SK-N-SH (cell line): Measurements from ENCODE around the gene ESF1. TPM values are rescaled to one million over a fixed set of nuclear protein-coding genes. Genes with fewer than 3 reads are reported as not detected.

ENCODE experiments used
- CTCF ChIA-PET: fragments of 300-600, 350-600 bp; formaldehyde crosslinking; extraction: SDS; loops from one replicate; lab custom pipeline; 2021; lab: Yijun Ruan, JAX
- POLR2A ChIA-PET: fragments of 350-600 bp; sonication (Branson Sonifier 250); formaldehyde crosslinking; extraction: SDS; loops from one replicate; lab custom pipeline; 2020; ENCODE audit warnings: antibody characterized with exemption, inconsistent platforms; lab: Yijun Ruan, JAX
- DNase-seq: peaks from one replicate; pipeline ENCODE4 v3.0.0; 2012
- H2AFZ ChIP-seq: fragments of 200-600 bp; sonication (generic); 2 replicates; pipeline ENCODE4 v1.8.1; 2016; ENCODE audit warnings: antibody characterized with exemption, mild to moderate bottlenecking, low read depth
- H3F3A ChIP-seq: fragments of 200-600 bp; sonication (generic); replicated peaks from 2 replicates; pipeline ENCODE3; 2016; ENCODE audit warnings: antibody characterized with exemption, mild to moderate bottlenecking; ENCODE audit not compliant: insufficient read depth
- H3K27ac ChIP-seq, 2 experiments: fragments of 200-500 bp in 1 of 2; fragments of 200-600 bp in 1 of 2; sonication (Bioruptor generic) in 1 of 2; sonication (generic), shearing (Covaris generic) in 1 of 2; 2 replicates each; pipeline versions ENCODE4 v1.5.1 to v1.6.1; 2014 to 2016; ENCODE audit warnings: low read depth in 2 of 2, inconsistent platforms in 1 of 2, low read length in 1 of 2, mild to moderate bottlenecking in 1 of 2, mixed read lengths in 1 of 2
- H3K27me3 ChIP-seq: fragments of 200-600 bp; sonication (generic), shearing (Covaris generic); 2 replicates; pipeline ENCODE4 v1.6.1; 2016; ENCODE audit warnings: mixed run types; ENCODE audit not compliant: insufficient read depth
- H3K36me3 ChIP-seq, 2 experiments: fragments of 200-500 bp in 1 of 2; fragments of 200-600 bp in 1 of 2; sonication (Bioruptor generic) in 1 of 2; sonication (generic) in 1 of 2; replicated peaks in 1 of 2; 2 replicates each; pipeline versions ENCODE3 to v1.5.1; 2014 to 2016; ENCODE audit warnings: low read length in 1 of 2, mild to moderate bottlenecking in 1 of 2; ENCODE audit not compliant: insufficient read depth in 2 of 2, control insufficient read depth in 1 of 2
- H3K4me1 ChIP-seq, 2 experiments: fragments of 200-500 bp in 1 of 2; fragments of 200-600 bp in 1 of 2; sonication (Bioruptor generic) in 1 of 2; sonication (generic), shearing (Covaris generic) in 1 of 2; 2 replicates each; pipeline versions ENCODE4 v1.5.1 to v1.6.1; 2014 to 2016; ENCODE audit warnings: low read depth in 1 of 2, low read length in 1 of 2, mixed run types in 1 of 2; ENCODE audit not compliant: insufficient read depth in 2 of 2, control insufficient read depth in 1 of 2
- H3K4me2 ChIP-seq: fragments of 200-600 bp; sonication (generic), shearing (Covaris generic); 2 replicates; pipeline ENCODE4 v1.6.1; 2017; ENCODE audit warnings: mixed run types
- H3K4me3 ChIP-seq, 2 experiments: fragments of 200-500 bp in 1 of 2; fragments of 200-600 bp in 1 of 2; sonication (Bioruptor generic) in 1 of 2; sonication (generic), shearing (Covaris generic) in 1 of 2; 2 replicates each; pipeline versions ENCODE4 v1.5.1 to v1.8.1; 2014 to 2016; ENCODE audit warnings: low read depth in 2 of 2, inconsistent platforms in 1 of 2, low read length in 1 of 2, mild to moderate bottlenecking in 1 of 2, mixed read lengths in 1 of 2, moderate library complexity in 1 of 2
- H3K79me2 ChIP-seq: fragments of 200-600 bp; sonication (generic); 2 replicates; pipeline ENCODE4 v1.8.1; 2017; ENCODE audit warnings: mild to moderate bottlenecking; ENCODE audit not compliant: insufficient read depth
- H3K9ac ChIP-seq: fragments of 200-600 bp; sonication (generic); 2 replicates; pipeline ENCODE4 v1.6.1; 2017; ENCODE audit warnings: mixed run types
- H3K9me2 ChIP-seq: fragments of 200-600 bp; sonication (generic); 2 replicates; pipeline ENCODE4 v1.6.1; 2017; ENCODE audit warnings: mixed run types
- H3K9me3 ChIP-seq: fragments of 200-600 bp; sonication (generic); 2 replicates; pipeline ENCODE4 v1.6.1; 2017; ENCODE audit warnings: mixed run types, mild to moderate bottlenecking, moderate library complexity
- H4K20me1 ChIP-seq: fragments of 200-600 bp; sonication (generic); 2 replicates; pipeline ENCODE4 v1.6.1; 2017; ENCODE audit warnings: mild to moderate bottlenecking, mixed run types; ENCODE audit not compliant: insufficient read depth
- CHD2 ChIP-seq: fragments of 150-350 bp; IDR thresholded peaks from 2 replicates; pipeline ENCODE4 v1.6.1; 2018; ENCODE audit warnings: low read length; ENCODE audit not compliant: partially characterized antibody
- ELF1 ChIP-seq: IDR thresholded peaks from 2 replicates; pipeline ENCODE4 v1.4.0; 2012
- FOSL2 ChIP-seq: IDR thresholded peaks from 2 replicates; pipeline ENCODE4 v1.4.0; 2012; ENCODE audit warnings: low read depth, mild to moderate bottlenecking, moderate library complexity, borderline replicate concordance
- FOXJ3 ChIP-seq: sonication (generic); formaldehyde crosslinking; IDR thresholded peaks from 2 replicates; pipeline ENCODE4 v1.5.1; 2020; ENCODE audit warnings: mild to moderate bottlenecking, missing genetic modification reagents
- GATA2 ChIP-seq: sonication (generic); formaldehyde crosslinking; IDR thresholded peaks from 2 replicates; pipeline ENCODE4 v1.5.0; 2020; ENCODE audit warnings: mild to moderate bottlenecking, missing genetic modification reagents
- MEF2A ChIP-seq: IDR thresholded peaks from 2 replicates; pipeline ENCODE4 v1.4.0; 2012; ENCODE audit warnings: low read depth, borderline replicate concordance
- NRF1 ChIP-seq: IDR thresholded peaks from 2 replicates; pipeline ENCODE4 v1.6.1; 2012; ENCODE audit warnings: low read depth, mild to moderate bottlenecking, low read length
- POLR2AphosphoS5 ChIP-seq: IDR thresholded peaks from 2 replicates; pipeline ENCODE4 v1.6.1; 2012; ENCODE audit warnings: low read depth, low read length
- RAD21 ChIP-seq: IDR thresholded peaks from 2 replicates; pipeline ENCODE4 v1.6.1; 2012; ENCODE audit warnings: mild to moderate bottlenecking, low read length
- RCOR1 ChIP-seq: fragments of 150-350 bp; IDR thresholded peaks from 2 replicates; pipeline ENCODE4 v1.6.1; 2017; ENCODE audit warnings: antibody characterized with exemption, low read length
- RXRA ChIP-seq: IDR thresholded peaks from 2 replicates; pipeline ENCODE4 v1.4.0; 2012; ENCODE audit warnings: low read depth, mild to moderate bottlenecking, borderline replicate concordance
- TCF12 ChIP-seq: IDR thresholded peaks from 2 replicates; pipeline ENCODE4 v1.4.0; 2012
- YY1 ChIP-seq: IDR thresholded peaks from 2 replicates; pipeline ENCODE4 v1.4.0; 2012; ENCODE audit warnings: low read depth, mild to moderate bottlenecking
- WGBS: methylation state at CpG from one replicate; pipeline ENCODE4 v1.1.6; 2017; ENCODE audit warnings: low lambda C conversion rate; 5-methylcytosine and 5-hydroxymethylcytosine counted together
- polyA plus RNA-seq, 3 experiments: library from polyadenylated mRNA; depleted of rRNA; stranded (reverse); fragments of >200 nt; gene quantifications; 2 replicates each; pipeline ENCODE4 v1.2.3, GENCODE V29; 2012
- TF ChIP-seq, protein P1 (sequence below): IDR thresholded peaks from 2 replicates; pipeline ENCODE4 v1.6.1; 2012; ENCODE audit warnings: mild to moderate bottlenecking, low read depth, low read length, moderate library complexity
- TF ChIP-seq, protein P2 (sequence below): fragments of 150-350 bp; IDR thresholded peaks from 2 replicates; pipeline ENCODE4 v1.6.1; 2017; ENCODE audit warnings: antibody characterized with exemption, low read length, low read depth, borderline replicate concordance
- TF ChIP-seq, protein P3 (sequence below): IDR thresholded peaks from 2 replicates; pipeline ENCODE4; 2012

The ESF1 gene
- polyA plus RNA-seq, 1 of the 3 experiments (the other 2 are of a cell fraction): 1.4 TPM

DNA sequence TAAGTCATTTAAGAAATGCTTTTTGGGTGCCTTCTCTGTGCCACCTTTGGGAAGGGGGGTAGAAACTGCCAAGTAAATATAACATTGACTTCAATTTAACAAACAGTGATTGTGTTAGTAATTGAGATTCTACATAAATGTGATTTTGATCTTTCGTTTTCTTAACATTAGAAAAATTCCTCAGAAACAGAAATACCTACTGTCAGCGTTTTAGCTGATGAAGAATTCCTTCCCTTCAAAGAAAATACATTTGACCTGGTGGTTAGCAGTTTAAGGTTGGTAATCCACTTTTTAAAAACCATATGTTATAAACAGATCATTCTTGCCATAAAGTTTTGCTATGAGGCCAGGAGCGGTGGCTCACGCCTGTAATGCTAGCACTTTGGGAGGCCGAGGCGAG is 9.9 kb upstream of the ESF1 start:
- Histone ChIP-seq H4K20me1 (no peaks in the 10 kb centered on the region), H3K27ac (no peak overlapping the region), H3K79me2 (peaks cover 16% of the 10 kb centered on the region; the same call in 1 of the 2 replicates), H3K36me3 (peaks cover 83 to 84% of the 10 kb centered on the region in 2 experiments), H3F3A (no peaks in the 10 kb centered on the region), H3K4me1 (no peaks in the 10 kb centered on the region; a peak in 1 of 4 replicates), H3K4me3 (no peak overlapping the region), H2AFZ (no peak overlapping the region), H3K27me3 (no peaks in the 10 kb centered on the region), H3K9me3 (no peaks in the 10 kb centered on the region), H3K9ac (no peak overlapping the region), H3K9me2 (no peaks in the 10 kb centered on the region), H3K4me2 (no peak overlapping the region)
- POLR2A ChIA-PET: no interaction called here
- WGBS: 89% methylated on average over 6 of the region's 6 CpGs
- DNase-seq: no peak
- CTCF ChIA-PET: interaction anchor here (1.0 kb wide), 1 partner anchor 22 kb away, joined by 3 read pairs; no protein-coding TSS in a partner anchor
- TF ChIP-seq MEF2A (no peak), GATA2 (no peak), RCOR1 (no peak), TCF12 (no peak), ELF1 (no peak), POLR2AphosphoS5 (no peak), CHD2 (no peak), YY1 (no peak), NRF1 (no peak), FOSL2 (no peak), FOXJ3 (CRISPR knock-in tag) (no peak), RXRA (no peak), RAD21 (no peak)
- TF ChIP-seq, protein P1, sequence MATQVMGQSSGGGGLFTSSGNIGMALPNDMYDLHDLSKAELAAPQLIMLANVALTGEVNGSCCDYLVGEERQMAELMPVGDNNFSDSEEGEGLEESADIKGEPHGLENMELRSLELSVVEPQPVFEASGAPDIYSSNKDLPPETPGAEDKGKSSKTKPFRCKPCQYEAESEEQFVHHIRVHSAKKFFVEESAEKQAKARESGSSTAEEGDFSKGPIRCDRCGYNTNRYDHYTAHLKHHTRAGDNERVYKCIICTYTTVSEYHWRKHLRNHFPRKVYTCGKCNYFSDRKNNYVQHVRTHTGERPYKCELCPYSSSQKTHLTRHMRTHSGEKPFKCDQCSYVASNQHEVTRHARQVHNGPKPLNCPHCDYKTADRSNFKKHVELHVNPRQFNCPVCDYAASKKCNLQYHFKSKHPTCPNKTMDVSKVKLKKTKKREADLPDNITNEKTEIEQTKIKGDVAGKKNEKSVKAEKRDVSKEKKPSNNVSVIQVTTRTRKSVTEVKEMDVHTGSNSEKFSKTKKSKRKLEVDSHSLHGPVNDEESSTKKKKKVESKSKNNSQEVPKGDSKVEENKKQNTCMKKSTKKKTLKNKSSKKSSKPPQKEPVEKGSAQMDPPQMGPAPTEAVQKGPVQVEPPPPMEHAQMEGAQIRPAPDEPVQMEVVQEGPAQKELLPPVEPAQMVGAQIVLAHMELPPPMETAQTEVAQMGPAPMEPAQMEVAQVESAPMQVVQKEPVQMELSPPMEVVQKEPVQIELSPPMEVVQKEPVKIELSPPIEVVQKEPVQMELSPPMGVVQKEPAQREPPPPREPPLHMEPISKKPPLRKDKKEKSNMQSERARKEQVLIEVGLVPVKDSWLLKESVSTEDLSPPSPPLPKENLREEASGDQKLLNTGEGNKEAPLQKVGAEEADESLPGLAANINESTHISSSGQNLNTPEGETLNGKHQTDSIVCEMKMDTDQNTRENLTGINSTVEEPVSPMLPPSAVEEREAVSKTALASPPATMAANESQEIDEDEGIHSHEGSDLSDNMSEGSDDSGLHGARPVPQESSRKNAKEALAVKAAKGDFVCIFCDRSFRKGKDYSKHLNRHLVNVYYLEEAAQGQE: no peak
- TF ChIP-seq, protein P2, sequence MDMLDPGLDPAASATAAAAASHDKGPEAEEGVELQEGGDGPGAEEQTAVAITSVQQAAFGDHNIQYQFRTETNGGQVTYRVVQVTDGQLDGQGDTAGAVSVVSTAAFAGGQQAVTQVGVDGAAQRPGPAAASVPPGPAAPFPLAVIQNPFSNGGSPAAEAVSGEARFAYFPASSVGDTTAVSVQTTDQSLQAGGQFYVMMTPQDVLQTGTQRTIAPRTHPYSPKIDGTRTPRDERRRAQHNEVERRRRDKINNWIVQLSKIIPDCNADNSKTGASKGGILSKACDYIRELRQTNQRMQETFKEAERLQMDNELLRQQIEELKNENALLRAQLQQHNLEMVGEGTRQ: no peak
- TF ChIP-seq, protein P3, sequence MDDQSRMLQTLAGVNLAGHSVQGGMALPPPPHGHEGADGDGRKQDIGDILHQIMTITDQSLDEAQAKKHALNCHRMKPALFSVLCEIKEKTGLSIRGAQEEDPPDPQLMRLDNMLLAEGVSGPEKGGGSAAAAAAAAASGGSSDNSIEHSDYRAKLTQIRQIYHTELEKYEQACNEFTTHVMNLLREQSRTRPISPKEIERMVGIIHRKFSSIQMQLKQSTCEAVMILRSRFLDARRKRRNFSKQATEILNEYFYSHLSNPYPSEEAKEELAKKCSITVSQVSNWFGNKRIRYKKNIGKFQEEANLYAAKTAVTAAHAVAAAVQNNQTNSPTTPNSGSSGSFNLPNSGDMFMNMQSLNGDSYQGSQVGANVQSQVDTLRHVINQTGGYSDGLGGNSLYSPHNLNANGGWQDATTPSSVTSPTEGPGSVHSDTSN: no peak
